GM12865 (cell line): ENCODE data around the gene LARGE2.
"Not testable (repeated sequence)": the region's sequence is repeated elsewhere in the genome, so short reads cannot be mapped to it uniquely, and the experiment has no call there.

Experiments
- DNase-seq: peaks from one replicate; pipeline ENCODE4 v3.0.0; 2010; ENCODE audit warnings: low read depth
- H3K4me3 ChIP-seq: 2 replicates; pipeline ENCODE4 v1.5.1; 2011; ENCODE audit warnings: mild to moderate bottlenecking, low read depth, low read length, control low read depth
- CTCF ChIP-seq: IDR thresholded peaks from 2 replicates; pipeline ENCODE4 v1.5.1; 2011; ENCODE audit warnings: low read length, control low read depth, low read depth, inconsistent platforms; ENCODE audit not compliant: insufficient read depth; ENCODE audit errors: missing control alignments

Gene LARGE2

GRCh38 chr11:45896422-45896984 lies 26.0 kb upstream of the LARGE2 start:
- TF ChIP-seq CTCF, result no peak

GRCh38 chr11:45897556-45897955 lies 24.9 kb upstream of the LARGE2 start:
- no peak for TF ChIP-seq CTCF
- no peak for DNase-seq
- H3K4me3 ChIP-seq, result no peak overlapping the region

More at GRCh38 chr11:45896422-45896984, 26.0 kb upstream of the LARGE2 start:
- no peak overlapping the region for H3K4me3 ChIP-seq
- no peak for DNase-seq

- TF ChIP-seq CTCF, result no peak
- no peak for DNase-seq
- H3K4me3 ChIP-seq, result no peak overlapping the region
Observed at GRCh38 chr11:45899086-45899447, 23.4 kb upstream of the LARGE2 start.

GRCh38 chr11:45899448-45900174 lies 22.8 kb upstream of the LARGE2 start:
- peak; percentile 56 for DNase-seq
- no peak overlapping the region for H3K4me3 ChIP-seq
- no peak for TF ChIP-seq CTCF

- DNase-seq, H3K4me3 ChIP-seq: not testable (repeated sequence)
Observed at GRCh38 chr11:45900175-45900800, 22.2 kb upstream of the LARGE2 start.

GRCh38 chr11:45900916-45901617 lies 21.4 kb upstream of the LARGE2 start:
- H3K4me3 ChIP-seq, result no peak overlapping the region
- no peak for DNase-seq
- no peak for TF ChIP-seq CTCF

GRCh38 chr11:45901626-45902025 lies 20.8 kb upstream of the LARGE2 start:
- TF ChIP-seq CTCF, result no peak
- no peak overlapping the region for H3K4me3 ChIP-seq
- no peak for DNase-seq
